ENCODE results near the gene BCO2.

DNA sequence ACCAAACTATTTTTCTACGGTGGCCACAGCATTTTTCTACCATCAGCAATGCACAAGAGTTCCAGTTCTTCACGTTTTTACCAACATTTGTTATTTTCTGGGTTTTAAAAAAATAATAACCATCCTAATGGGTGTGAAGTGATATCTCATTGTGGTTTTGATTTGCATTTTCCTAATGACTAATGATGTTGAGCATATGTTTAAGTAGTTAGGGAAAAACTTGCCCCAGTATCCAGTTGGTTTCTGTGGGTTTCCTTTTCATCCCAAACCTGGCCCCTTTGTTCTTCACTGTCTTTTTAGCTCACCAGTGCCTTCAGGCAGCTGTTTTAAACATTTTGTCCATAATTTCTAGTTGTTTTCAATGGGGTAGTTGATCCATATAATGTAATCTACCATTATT, 36.2 kb downstream of the BCO2 start:
- TF ChIP-seq EZH2 (IDR thresholded peaks at IDR 0.05; ENCODE audit: borderline replicate concordance, control insufficient read depth, low read depth, low read length) = no peak
- TF ChIP-seq, protein P1, sequence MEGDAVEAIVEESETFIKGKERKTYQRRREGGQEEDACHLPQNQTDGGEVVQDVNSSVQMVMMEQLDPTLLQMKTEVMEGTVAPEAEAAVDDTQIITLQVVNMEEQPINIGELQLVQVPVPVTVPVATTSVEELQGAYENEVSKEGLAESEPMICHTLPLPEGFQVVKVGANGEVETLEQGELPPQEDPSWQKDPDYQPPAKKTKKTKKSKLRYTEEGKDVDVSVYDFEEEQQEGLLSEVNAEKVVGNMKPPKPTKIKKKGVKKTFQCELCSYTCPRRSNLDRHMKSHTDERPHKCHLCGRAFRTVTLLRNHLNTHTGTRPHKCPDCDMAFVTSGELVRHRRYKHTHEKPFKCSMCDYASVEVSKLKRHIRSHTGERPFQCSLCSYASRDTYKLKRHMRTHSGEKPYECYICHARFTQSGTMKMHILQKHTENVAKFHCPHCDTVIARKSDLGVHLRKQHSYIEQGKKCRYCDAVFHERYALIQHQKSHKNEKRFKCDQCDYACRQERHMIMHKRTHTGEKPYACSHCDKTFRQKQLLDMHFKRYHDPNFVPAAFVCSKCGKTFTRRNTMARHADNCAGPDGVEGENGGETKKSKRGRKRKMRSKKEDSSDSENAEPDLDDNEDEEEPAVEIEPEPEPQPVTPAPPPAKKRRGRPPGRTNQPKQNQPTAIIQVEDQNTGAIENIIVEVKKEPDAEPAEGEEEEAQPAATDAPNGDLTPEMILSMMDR (IDR thresholded peaks at IDR 0.05 in 2 of 3, conservative IDR thresholded peaks at IDR 0.05 in 1 of 3; ENCODE audit: control insufficient read depth in 2 of 3, extremely low read depth in 1 of 3, insufficient read depth in 1 of 3, low read depth in 3 of 3, low read length in 3 of 3) = no peak
- no peak for TF ChIP-seq TAF1 (IDR thresholded peaks at IDR 0.05; ENCODE audit: borderline replicate concordance, low read depth, low read length)

All from GM12878 (cell line).